SK-N-SH treated with all-trans-retinoic acid at 6 μM for 48 hours (cell line): ENCODE results near the gene OBP2A.

Source experiments
- ATAC-seq: fragments of 200-7000 bp; cut with Tn5 transposase; 3 replicates; pipeline ENCODE4 v1.9.1; 2020; ENCODE audit warnings: mild to moderate bottlenecking, moderate library complexity
- BACH2 ChIP-seq: fragments of 250-450 bp; sonication (Bioruptor Pico); IDR thresholded peaks from 2 replicates; pipeline ENCODE4 v1.9.0; 2021; ENCODE audit warnings: mild to moderate bottlenecking, borderline replicate concordance
- CSDC2 ChIP-seq: fragments of 250-450 bp; sonication (Bioruptor Pico); IDR thresholded peaks from 2 replicates; pipeline ENCODE4 v1.5.0; 2020; ENCODE audit warnings: mild to moderate bottlenecking, moderate library complexity
- ISL1 ChIP-seq: fragments of 250-450 bp; sonication (Bioruptor Pico); IDR thresholded peaks from 2 replicates; pipeline ENCODE4 v2.1.2; 2022; ENCODE audit warnings: mild to moderate bottlenecking, moderate library complexity
- OSR1 ChIP-seq: fragments of 250-450 bp; sonication (Bioruptor Pico); IDR thresholded peaks from 2 replicates; pipeline ENCODE4 v1.8.0; 2022; ENCODE audit warnings: moderate library complexity, mild to moderate bottlenecking, inconsistent platforms
- PPARA ChIP-seq: fragments of 250-450 bp; sonication (Bioruptor Pico); IDR thresholded peaks from 2 replicates; pipeline ENCODE4 v1.5.0; 2020; ENCODE audit warnings: mild to moderate bottlenecking, borderline replicate concordance
- RARB ChIP-seq: fragments of 250-450 bp; sonication (Bioruptor Pico); IDR thresholded peaks from 2 replicates; pipeline ENCODE4 v1.8.0; 2021; ENCODE audit warnings: mild to moderate bottlenecking, moderate library complexity
- ZC3H10 ChIP-seq: fragments of 250-450 bp; sonication (Bioruptor Pico); IDR thresholded peaks from 2 replicates; pipeline ENCODE4 v1.5.1; 2021; ENCODE audit warnings: mild to moderate bottlenecking, moderate library complexity
- ZFP30 ChIP-seq: fragments of 450-650 bp; formaldehyde crosslinking; IDR thresholded peaks from 2 replicates; pipeline ENCODE4 v1.5.0; 2022; ENCODE audit warnings: mild to moderate bottlenecking, moderate library complexity
- ZNF565 ChIP-seq: fragments of 450-650 bp; formaldehyde crosslinking; conservative IDR thresholded peaks from 2 replicates; pipeline ENCODE4 v1.5.0; 2020; ENCODE audit warnings: low read depth, mild to moderate bottlenecking, moderate library complexity
- ZNF70 ChIP-seq: fragments of 450-650 bp; formaldehyde crosslinking; IDR thresholded peaks from 2 replicates; pipeline ENCODE4 v1.5.0; 2020; ENCODE audit warnings: mild to moderate bottlenecking, moderate library complexity
- TF ChIP-seq, protein P1 (sequence below): fragments of 250-450 bp; sonication (Bioruptor Pico); IDR thresholded peaks from 2 replicates; pipeline ENCODE4 v1.5.1; 2021; ENCODE audit warnings: mild to moderate bottlenecking, moderate library complexity
- TF ChIP-seq, protein P2 (sequence below): fragments of 250-450 bp; sonication (Bioruptor Pico); IDR thresholded peaks from 2 replicates; pipeline ENCODE4 v1.8.0; 2020; ENCODE audit warnings: mild to moderate bottlenecking, moderate library complexity, borderline replicate concordance
- TF ChIP-seq, protein P3 (sequence below): fragments of 250-450 bp; sonication (Bioruptor Pico); IDR thresholded peaks from 2 replicates; pipeline ENCODE4 v1.5.1; 2020; ENCODE audit warnings: low read depth, mild to moderate bottlenecking, moderate library complexity
- TF ChIP-seq, protein P4 (sequence below): fragments of 250-450 bp; sonication (Bioruptor Pico); IDR thresholded peaks from 2 replicates; pipeline ENCODE4 v1.5.0; 2020; ENCODE audit warnings: mild to moderate bottlenecking, moderate library complexity
- TF ChIP-seq, protein P5 (sequence below): fragments of 250-450 bp; sonication (Bioruptor Pico); IDR thresholded peaks from 2 replicates; pipeline ENCODE4 v1.8.0; 2021; ENCODE audit warnings: low read depth, mild to moderate bottlenecking, moderate library complexity, borderline replicate concordance

OBP2A gene

DNA sequence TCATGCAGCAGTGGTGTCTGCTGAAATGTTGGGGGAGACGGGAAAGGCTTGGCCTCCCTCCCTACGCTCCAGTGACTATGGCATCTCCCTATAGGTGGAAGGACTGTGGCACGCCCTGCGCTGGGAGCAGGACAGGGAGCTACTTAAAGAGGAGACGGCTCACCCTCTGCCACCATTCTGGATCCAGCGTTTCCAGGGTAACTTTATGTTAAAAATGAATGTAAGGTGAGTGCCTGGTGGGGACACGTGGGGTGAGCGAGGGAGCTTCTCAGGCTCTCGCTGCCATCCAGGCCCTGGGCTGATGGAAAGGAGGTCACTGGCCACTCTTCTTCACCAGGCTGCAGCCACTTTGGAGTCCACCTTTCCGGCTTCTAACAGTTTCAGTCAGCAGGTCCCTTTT, 31.3 kb downstream of the OBP2A start:
- no peak for ATAC-seq
- TF ChIP-seq BACH2 (no peak), CSDC2 (CRISPR knock-in tag) (no peak)

DNA sequence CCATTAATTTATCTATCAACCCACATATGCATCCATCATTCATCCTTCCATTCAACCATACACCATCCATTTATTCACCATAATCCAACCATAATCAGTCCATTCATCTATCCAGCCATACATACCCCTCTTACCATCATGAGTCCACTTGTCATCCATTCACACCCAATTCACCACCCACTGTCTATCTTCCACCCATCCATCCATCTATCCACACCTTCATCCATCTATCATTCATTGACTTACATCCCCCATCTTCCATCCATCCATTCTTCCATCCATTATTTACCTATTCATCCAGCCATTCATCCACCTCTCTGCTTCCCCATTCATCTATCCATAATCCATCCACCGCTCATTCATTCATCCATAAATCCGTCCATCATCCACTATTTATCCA, 33.4 kb downstream of the OBP2A start:
- TF ChIP-seq, protein P1, sequence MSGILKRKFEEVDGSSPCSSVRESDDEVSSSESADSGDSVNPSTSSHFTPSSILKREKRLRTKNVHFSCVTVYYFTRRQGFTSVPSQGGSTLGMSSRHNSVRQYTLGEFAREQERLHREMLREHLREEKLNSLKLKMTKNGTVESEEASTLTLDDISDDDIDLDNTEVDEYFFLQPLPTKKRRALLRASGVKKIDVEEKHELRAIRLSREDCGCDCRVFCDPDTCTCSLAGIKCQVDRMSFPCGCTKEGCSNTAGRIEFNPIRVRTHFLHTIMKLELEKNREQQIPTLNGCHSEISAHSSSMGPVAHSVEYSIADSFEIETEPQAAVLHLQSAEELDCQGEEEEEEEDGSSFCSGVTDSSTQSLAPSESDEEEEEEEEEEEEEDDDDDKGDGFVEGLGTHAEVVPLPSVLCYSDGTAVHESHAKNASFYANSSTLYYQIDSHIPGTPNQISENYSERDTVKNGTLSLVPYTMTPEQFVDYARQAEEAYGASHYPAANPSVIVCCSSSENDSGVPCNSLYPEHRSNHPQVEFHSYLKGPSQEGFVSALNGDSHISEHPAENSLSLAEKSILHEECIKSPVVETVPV (CRISPR knock-in tag), result no peak
- TF ChIP-seq OSR1 (CRISPR knock-in tag), result no peak
- no peak for TF ChIP-seq ZNF565 (CRISPR knock-in tag)
- TF ChIP-seq, protein P2, sequence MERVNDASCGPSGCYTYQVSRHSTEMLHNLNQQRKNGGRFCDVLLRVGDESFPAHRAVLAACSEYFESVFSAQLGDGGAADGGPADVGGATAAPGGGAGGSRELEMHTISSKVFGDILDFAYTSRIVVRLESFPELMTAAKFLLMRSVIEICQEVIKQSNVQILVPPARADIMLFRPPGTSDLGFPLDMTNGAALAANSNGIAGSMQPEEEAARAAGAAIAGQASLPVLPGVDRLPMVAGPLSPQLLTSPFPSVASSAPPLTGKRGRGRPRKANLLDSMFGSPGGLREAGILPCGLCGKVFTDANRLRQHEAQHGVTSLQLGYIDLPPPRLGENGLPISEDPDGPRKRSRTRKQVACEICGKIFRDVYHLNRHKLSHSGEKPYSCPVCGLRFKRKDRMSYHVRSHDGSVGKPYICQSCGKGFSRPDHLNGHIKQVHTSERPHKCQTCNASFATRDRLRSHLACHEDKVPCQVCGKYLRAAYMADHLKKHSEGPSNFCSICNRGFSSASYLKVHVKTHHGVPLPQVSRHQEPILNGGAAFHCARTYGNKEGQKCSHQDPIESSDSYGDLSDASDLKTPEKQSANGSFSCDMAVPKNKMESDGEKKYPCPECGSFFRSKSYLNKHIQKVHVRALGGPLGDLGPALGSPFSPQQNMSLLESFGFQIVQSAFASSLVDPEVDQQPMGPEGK (CRISPR knock-in tag), result no peak
- no peak for TF ChIP-seq ZFP30 (CRISPR knock-in tag)
- TF ChIP-seq, protein P3, sequence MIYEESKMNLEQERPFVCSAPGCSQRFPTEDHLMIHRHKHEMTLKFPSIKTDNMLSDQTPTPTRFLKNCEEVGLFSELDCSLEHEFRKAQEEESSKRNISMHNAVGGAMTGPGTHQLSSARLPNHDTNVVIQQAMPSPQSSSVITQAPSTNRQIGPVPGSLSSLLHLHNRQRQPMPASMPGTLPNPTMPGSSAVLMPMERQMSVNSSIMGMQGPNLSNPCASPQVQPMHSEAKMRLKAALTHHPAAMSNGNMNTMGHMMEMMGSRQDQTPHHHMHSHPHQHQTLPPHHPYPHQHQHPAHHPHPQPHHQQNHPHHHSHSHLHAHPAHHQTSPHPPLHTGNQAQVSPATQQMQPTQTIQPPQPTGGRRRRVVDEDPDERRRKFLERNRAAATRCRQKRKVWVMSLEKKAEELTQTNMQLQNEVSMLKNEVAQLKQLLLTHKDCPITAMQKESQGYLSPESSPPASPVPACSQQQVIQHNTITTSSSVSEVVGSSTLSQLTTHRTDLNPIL (CRISPR knock-in tag), result no peak
- TF ChIP-seq ZNF70 (CRISPR knock-in tag), result no peak
- no peak for TF ChIP-seq RARB (CRISPR knock-in tag)
- TF ChIP-seq BACH2, result no peak
- TF ChIP-seq, protein P4, sequence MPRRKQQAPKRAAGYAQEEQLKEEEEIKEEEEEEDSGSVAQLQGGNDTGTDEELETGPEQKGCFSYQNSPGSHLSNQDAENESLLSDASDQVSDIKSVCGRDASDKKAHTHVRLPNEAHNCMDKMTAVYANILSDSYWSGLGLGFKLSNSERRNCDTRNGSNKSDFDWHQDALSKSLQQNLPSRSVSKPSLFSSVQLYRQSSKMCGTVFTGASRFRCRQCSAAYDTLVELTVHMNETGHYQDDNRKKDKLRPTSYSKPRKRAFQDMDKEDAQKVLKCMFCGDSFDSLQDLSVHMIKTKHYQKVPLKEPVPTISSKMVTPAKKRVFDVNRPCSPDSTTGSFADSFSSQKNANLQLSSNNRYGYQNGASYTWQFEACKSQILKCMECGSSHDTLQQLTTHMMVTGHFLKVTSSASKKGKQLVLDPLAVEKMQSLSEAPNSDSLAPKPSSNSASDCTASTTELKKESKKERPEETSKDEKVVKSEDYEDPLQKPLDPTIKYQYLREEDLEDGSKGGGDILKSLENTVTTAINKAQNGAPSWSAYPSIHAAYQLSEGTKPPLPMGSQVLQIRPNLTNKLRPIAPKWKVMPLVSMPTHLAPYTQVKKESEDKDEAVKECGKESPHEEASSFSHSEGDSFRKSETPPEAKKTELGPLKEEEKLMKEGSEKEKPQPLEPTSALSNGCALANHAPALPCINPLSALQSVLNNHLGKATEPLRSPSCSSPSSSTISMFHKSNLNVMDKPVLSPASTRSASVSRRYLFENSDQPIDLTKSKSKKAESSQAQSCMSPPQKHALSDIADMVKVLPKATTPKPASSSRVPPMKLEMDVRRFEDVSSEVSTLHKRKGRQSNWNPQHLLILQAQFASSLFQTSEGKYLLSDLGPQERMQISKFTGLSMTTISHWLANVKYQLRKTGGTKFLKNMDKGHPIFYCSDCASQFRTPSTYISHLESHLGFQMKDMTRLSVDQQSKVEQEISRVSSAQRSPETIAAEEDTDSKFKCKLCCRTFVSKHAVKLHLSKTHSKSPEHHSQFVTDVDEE (CRISPR knock-in tag), result no peak
- TF ChIP-seq PPARA (CRISPR knock-in tag), result no peak
- no peak for ATAC-seq

DNA sequence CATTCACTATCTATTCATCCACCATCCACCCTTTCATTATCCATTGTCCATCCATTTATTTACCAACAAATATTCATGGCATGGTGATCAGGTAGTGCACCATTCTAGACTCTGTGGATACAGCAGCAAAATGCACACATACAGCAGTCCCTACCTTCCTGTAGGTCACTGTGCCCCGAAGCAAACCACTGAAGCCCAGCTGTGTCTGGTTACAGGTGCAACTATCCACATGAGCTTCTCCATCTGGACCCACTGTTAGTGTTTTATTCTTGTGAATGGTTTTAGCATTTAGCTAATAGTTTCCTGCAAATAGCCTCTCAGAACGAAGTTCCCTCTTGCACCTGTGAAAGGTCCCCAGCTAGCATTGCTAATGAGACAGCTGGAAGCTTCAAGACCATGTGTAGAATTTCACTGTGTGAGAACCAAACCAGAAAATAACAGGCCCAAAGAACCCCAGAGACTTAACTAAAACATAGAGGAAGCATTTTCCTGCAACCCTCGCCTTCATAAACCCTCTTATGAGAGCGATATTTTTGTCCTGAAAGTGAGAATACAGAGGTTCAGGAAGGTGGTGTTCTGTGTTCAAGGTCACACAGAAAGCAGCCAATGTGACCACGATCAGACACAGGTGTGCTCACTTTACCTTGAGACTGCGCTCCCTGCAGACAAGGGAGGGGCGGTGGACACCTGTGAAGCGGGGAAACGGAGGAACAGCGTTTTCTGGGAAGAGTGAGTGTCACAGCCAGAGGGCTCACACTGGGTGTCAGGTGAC, 34.1 kb downstream of the OBP2A start:
- no peak for TF ChIP-seq ZNF70 (CRISPR knock-in tag)
- ATAC-seq, result no peak

DNA sequence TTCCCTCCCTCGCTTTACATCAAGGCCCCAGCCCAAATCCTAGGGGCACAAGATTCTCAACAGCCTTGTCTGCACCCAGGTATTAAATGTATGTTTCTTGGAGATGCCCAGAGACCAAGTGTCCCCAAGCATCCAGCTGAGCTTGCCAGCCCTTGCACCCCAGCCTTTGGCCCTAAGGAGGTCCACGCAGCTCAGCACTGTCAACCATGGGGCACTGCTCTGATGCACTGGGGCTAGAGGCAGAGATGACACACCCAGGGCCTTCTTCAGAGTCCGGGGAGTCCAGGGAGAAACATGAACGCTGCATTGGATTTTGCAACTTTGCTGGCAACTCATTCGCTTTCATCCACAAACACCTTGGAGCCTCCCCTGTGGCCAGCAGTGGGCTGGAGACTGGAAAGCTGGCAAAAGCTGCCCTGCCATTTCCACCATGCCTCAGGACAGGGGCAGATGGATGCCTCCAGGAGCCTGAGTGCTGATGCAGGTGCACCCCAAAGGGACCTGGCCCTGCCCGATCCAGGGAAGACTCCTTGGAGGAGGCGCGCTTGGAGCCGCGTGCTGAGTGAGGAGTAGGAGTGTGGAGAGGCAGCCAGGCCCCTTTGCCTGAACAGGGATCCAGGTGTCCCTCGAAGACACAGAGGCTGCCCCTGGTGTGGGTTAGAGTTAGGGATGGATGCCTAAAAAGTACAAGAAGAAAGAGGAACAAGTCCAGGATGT, 34.9 kb downstream of the OBP2A start:
- TF ChIP-seq BACH2, result no peak
- TF ChIP-seq, protein P2 (CRISPR knock-in tag), result no peak
- TF ChIP-seq ZNF70 (CRISPR knock-in tag), result no peak
- TF ChIP-seq ZC3H10 (CRISPR knock-in tag), result no peak
- TF ChIP-seq, protein P5, sequence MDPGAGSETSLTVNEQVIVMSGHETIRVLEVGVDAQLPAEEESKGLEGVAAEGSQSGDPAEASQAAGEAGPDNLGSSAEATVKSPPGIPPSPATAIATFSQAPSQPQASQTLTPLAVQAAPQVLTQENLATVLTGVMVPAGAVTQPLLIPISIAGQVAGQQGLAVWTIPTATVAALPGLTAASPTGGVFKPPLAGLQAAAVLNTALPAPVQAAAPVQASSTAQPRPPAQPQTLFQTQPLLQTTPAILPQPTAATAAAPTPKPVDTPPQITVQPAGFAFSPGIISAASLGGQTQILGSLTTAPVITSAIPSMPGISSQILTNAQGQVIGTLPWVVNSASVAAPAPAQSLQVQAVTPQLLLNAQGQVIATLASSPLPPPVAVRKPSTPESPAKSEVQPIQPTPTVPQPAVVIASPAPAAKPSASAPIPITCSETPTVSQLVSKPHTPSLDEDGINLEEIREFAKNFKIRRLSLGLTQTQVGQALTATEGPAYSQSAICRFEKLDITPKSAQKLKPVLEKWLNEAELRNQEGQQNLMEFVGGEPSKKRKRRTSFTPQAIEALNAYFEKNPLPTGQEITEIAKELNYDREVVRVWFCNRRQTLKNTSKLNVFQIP (CRISPR knock-in tag), result no peak
- TF ChIP-seq RARB (CRISPR knock-in tag), result no peak
- no peak for TF ChIP-seq ISL1 (CRISPR knock-in tag)
- no peak for ATAC-seq
